Caco-2 (cell line): ENCODE measurements around the gene MLN. TPM values are rescaled to one million over a fixed set of nuclear protein-coding genes. Genes with fewer than 3 reads are reported as not detected.

Experiments
- BruUV-seq: library from RNA; stranded (reverse); fragments of 400-500 nt; replicated peaks from 2 replicates; lab custom pipeline; 2021; lab: Mats Ljungman, UMichigan
- CTCF ChIA-PET: fragments of 300-600 bp; sonication (Branson Sonifier 250); formaldehyde crosslinking; loops from one replicate; lab custom pipeline; 2022; ENCODE audit warnings: antibody characterized with exemption; lab: Charles Lee
- POLR2A ChIA-PET: fragments of 300-600 bp; sonication (Branson Sonifier 250); formaldehyde crosslinking; loops from one replicate; lab custom pipeline; 2022; ENCODE audit warnings: antibody characterized with exemption; lab: Charles Lee
- DNase-seq, 2 experiments: peaks; one replicate each; pipeline versions ENCODE4 v3.0.0 to v3.0.0-alpha.2; 2020 to 2022
- H3K27me3 ChIP-seq: replicated peaks from 2 replicates; pipeline ENCODE4 v1.6.0; 2011; ENCODE audit warnings: low read length; ENCODE audit not compliant: control insufficient read depth, insufficient read depth
- H3K36me3 ChIP-seq: 2 replicates; pipeline ENCODE4 v1.5.1; 2011; ENCODE audit warnings: low read length; ENCODE audit not compliant: control insufficient read depth, insufficient read depth
- H3K4me1 ChIP-seq: fragments of 250-450 bp; sonication (Bioruptor Pico); 2 replicates; pipeline ENCODE4 v1.5.1; 2020; ENCODE audit warnings: mild to moderate bottlenecking
- H3K4me3 ChIP-seq: 2 replicates; pipeline ENCODE4 v1.5.1; 2011; ENCODE audit warnings: low read depth, mild to moderate bottlenecking, control low read depth, low read length
- H3K9me3 ChIP-seq: fragments of 250-450 bp; sonication (Bioruptor Pico); 2 replicates; pipeline ENCODE4 v1.5.1; 2020; ENCODE audit warnings: mild to moderate bottlenecking, moderate library complexity
- H3K27ac Mint-ChIP-seq: one replicate; pipeline ENCODE4 v1.8.0; 2022; ENCODE audit warnings: mixed read lengths; ENCODE audit not compliant: unreplicated experiment
- H3K27me3 Mint-ChIP-seq: one replicate; pipeline ENCODE4 v1.8.0; 2022; ENCODE audit warnings: mixed read lengths; ENCODE audit not compliant: insufficient read depth, unreplicated experiment
- H3K36me3 Mint-ChIP-seq: one replicate; pipeline ENCODE4 v1.8.0; 2022; ENCODE audit warnings: mild to moderate bottlenecking, mixed read lengths; ENCODE audit not compliant: insufficient read depth, unreplicated experiment
- H3K4me1 Mint-ChIP-seq: one replicate; pipeline ENCODE4 v1.8.0; 2022; ENCODE audit warnings: low read depth, mixed read lengths; ENCODE audit not compliant: unreplicated experiment
- H3K4me3 Mint-ChIP-seq: one replicate; pipeline ENCODE4 v1.8.0; 2022; ENCODE audit warnings: mild to moderate bottlenecking, moderate library complexity, mixed read lengths; ENCODE audit not compliant: unreplicated experiment
- H3K9me3 Mint-ChIP-seq: one replicate; pipeline ENCODE4 v1.8.0; 2022; ENCODE audit warnings: mixed read lengths; ENCODE audit not compliant: unreplicated experiment
- CTCF ChIP-seq, 2 experiments: fragments of 200-600 bp in 1 of 2; IDR thresholded peaks; 1 replicate in 1 of 2; 2 replicates in 1 of 2; pipeline versions ENCODE4 v1.5.1 to v1.8.0; 2011 to 2022; ENCODE audit warnings: antibody characterized with exemption in 1 of 2, control low read depth in 1 of 2, inconsistent platforms in 1 of 2, low read depth in 1 of 2, low read length in 1 of 2, mild to moderate bottlenecking in 1 of 2, moderate library complexity in 1 of 2; ENCODE audit not compliant: insufficient read depth in 1 of 2, severe bottlenecking in 1 of 2, unreplicated experiment in 1 of 2
- intact Hi-C: fragments of 100-400 bp; cut with micrococcal nuclease; formaldehyde crosslinking; loops from one replicate; pipeline ENCODE4 v1.10.0; 2022; ENCODE audit not compliant: unreplicated experiment
- total RNA-seq: library from RNA; stranded (reverse); gene quantifications from 2 replicates; pipeline ENCODE4 v1.2.3, GENCODE V29; 2022

The MLN gene
- total RNA-seq, 1 experiment from 2014 or later = not detected

- Mint-ChIP-seq H3K4me3 (no peak overlapping the region), H3K36me3 (peaks cover 2% of the 10 kb centered on the region), H3K9me3 (no peaks in the 10 kb centered on the region), H3K27ac (no peak overlapping the region), H3K27me3 (no peaks in the 10 kb centered on the region), H3K4me1 (peaks cover 10% of the 10 kb centered on the region)
- Histone ChIP-seq H3K9me3 (no peaks in the 10 kb centered on the region), H3K36me3 (no peaks in the 10 kb centered on the region), H3K27me3 (no peaks in the 10 kb centered on the region), H3K4me1 (peaks cover 7% of the 10 kb centered on the region; the same call in 1 of the 2 replicates), H3K4me3 (no peak overlapping the region)
- intact Hi-C loops = loop anchor here (1.0 to 2.0 kb wide), 4 partner anchors 10 to 177 kb away; partner anchors contain the start of gene UQCC2
- peak; percentile 80 to 92 for TF ChIP-seq CTCF (IDR thresholded peaks at IDR 0.05; ENCODE audit: insufficient read depth in 1 of 2, low read depth in 1 of 2, low read length in 1 of 2, severe bottlenecking in 1 of 2, unreplicated experiment in 1 of 2)
- DNase-seq = peak; percentile 90 to 92
- POLR2A ChIA-PET = interaction anchor here (0.5 to 1.6 kb wide), 5 partner anchors 33 to 475 kb away, joined by 3 to 15 read pairs (median 3); partner anchors contain the start of genes HMGA1, UQCC2 and ZBTB9
- CTCF ChIA-PET = interaction anchor here (0.6 to 3.0 kb wide), 12 partner anchors 11 to 422 kb away, joined by 3 to 40 read pairs (median 5); partner anchors contain the start of genes BAK1 and UQCC2
- no TSS peak for BruUV-seq
These were observed 41.7 kb downstream of the MLN start for GRCh38 chr6:33761922-33762629.

GRCh38 chr6:33761581-33761921 lies 42.3 kb downstream of the MLN start:
- no peak overlapping the region for H3K4me3 Mint-ChIP-seq
- TF ChIP-seq CTCF (IDR thresholded peaks at IDR 0.05; ENCODE audit: insufficient read depth in 1 of 2, low read depth in 1 of 2, low read length in 1 of 2, severe bottlenecking in 1 of 2, unreplicated experiment in 1 of 2) = no peak
- peaks cover 12% of the 10 kb centered on the region for H3K4me1 Mint-ChIP-seq
- CTCF ChIA-PET = interaction anchor here (0.6 to 3.0 kb wide), 11 partner anchors 11 to 249 kb away, joined by 3 to 40 read pairs (median 5); partner anchors contain the start of genes BAK1 and UQCC2
- H3K27me3 Mint-ChIP-seq = no peaks in the 10 kb centered on the region
- no peaks in the 10 kb centered on the region for H3K9me3 ChIP-seq
- H3K27me3 ChIP-seq = no peaks in the 10 kb centered on the region
- H3K9me3 Mint-ChIP-seq = no peaks in the 10 kb centered on the region
- H3K4me1 ChIP-seq = peaks cover 7% of the 10 kb centered on the region; the same call in 1 of the 2 replicates
- no peak overlapping the region for H3K4me3 ChIP-seq
- BruUV-seq = no TSS peak
- H3K36me3 ChIP-seq = no peaks in the 10 kb centered on the region
- POLR2A ChIA-PET = interaction anchor here (0.5 to 1.6 kb wide), 4 partner anchors 33 to 475 kb away, joined by 3 to 15 read pairs (median 3); partner anchors contain the start of genes HMGA1, UQCC2 and ZBTB9
- peaks cover 6% of the 10 kb centered on the region for H3K36me3 Mint-ChIP-seq
- no peak overlapping the region for H3K27ac Mint-ChIP-seq
- DNase-seq = no peak
- intact Hi-C loops = no loop called here

GRCh38 chr6:33759887-33760629 lies 43.7 kb downstream of the MLN start:
- BruUV-seq = no TSS peak
- H3K4me1 ChIP-seq = peaks cover 7% of the 10 kb centered on the region; the same call in 1 of the 2 replicates
- no peaks in the 10 kb centered on the region; the same call in 1 of the 2 replicates for H3K36me3 ChIP-seq
- H3K4me3 ChIP-seq = no peak overlapping the region
- peaks cover 12% of the 10 kb centered on the region for H3K4me1 Mint-ChIP-seq
- POLR2A ChIA-PET = interaction anchor here (0.6 to 1.0 kb wide), 2 partner anchors 48 to 49 kb away, joined by 3 to 8 read pairs; partner anchors contain the start of gene UQCC2
- H3K4me3 Mint-ChIP-seq = no peak overlapping the region
- no peaks in the 10 kb centered on the region for H3K9me3 Mint-ChIP-seq
- H3K27me3 Mint-ChIP-seq = no peaks in the 10 kb centered on the region
- no peak for TF ChIP-seq CTCF (IDR thresholded peaks at IDR 0.05; ENCODE audit: insufficient read depth in 1 of 2, low read depth in 1 of 2, low read length in 1 of 2, severe bottlenecking in 1 of 2, unreplicated experiment in 1 of 2)
- H3K36me3 Mint-ChIP-seq = peaks cover 12% of the 10 kb centered on the region
- H3K27me3 ChIP-seq = no peaks in the 10 kb centered on the region
- CTCF ChIA-PET = interaction anchor here (0.5 to 3.0 kb wide), 2 partner anchors 9 to 49 kb away, joined by 4 to 28 read pairs; partner anchors contain the start of gene UQCC2
- no peak overlapping the region for H3K27ac Mint-ChIP-seq
- intact Hi-C loops = no loop called here
- DNase-seq = no peak
- H3K9me3 ChIP-seq = no peaks in the 10 kb centered on the region
